SJSA1 (cell line): Measurements from ENCODE around the gene CHTF18. TPM values are rescaled to one million over a fixed set of nuclear protein-coding genes. Genes with fewer than 3 reads are reported as not detected.
"Not testable (repeated sequence)": the region's sequence is repeated elsewhere in the genome, so short reads cannot be mapped to it uniquely, and the experiment has no call there.

Experiments used
- DNase-seq, 2 experiments: peaks; one replicate each; pipeline ENCODE4 v3.0.0-alpha.2; 2015 to 2020; ENCODE audit warnings: low spot score in 2 of 2, low read depth in 1 of 2
- H3K27ac ChIP-seq: fragments of 250-450 bp; sonication (Bioruptor Pico); 2 replicates; pipeline ENCODE4 v1.5.1; 2020; ENCODE audit warnings: mild to moderate bottlenecking, moderate library complexity
- H3K27me3 ChIP-seq: fragments of 250-450 bp; sonication (Bioruptor Pico); replicated peaks from 2 replicates; pipeline ENCODE4 v1.5.1; 2020; ENCODE audit warnings: mild to moderate bottlenecking, moderate library complexity
- H3K36me3 ChIP-seq: fragments of 250-450 bp; sonication (Bioruptor Pico); 2 replicates; pipeline ENCODE4 v1.5.1; 2020; ENCODE audit warnings: mild to moderate bottlenecking
- H3K4me1 ChIP-seq: fragments of 250-450 bp; sonication (Bioruptor Pico); replicated peaks from 2 replicates; pipeline ENCODE4 v1.6.1; 2021; ENCODE audit warnings: mild to moderate bottlenecking
- H3K4me3 ChIP-seq: fragments of 250-450 bp; sonication (Bioruptor Pico); 2 replicates; pipeline ENCODE4 v1.5.1; 2020; ENCODE audit warnings: mild to moderate bottlenecking
- H3K9me3 ChIP-seq: fragments of 250-450 bp; sonication (Bioruptor Pico); replicated peaks from 2 replicates; pipeline ENCODE4 v1.5.1; 2020; ENCODE audit warnings: mild to moderate bottlenecking
- total RNA-seq: library from RNA; depleted of rRNA; stranded (reverse); fragments of >200 nt; shearing (Covaris generic); gene quantifications from 2 replicates; pipeline ENCODE4 v1.2.3, GENCODE V29; 2014; rRNA removed

The CHTF18 gene
- 25.4 and 30.6 TPM in 2 replicates for total RNA-seq

GRCh38 chr16:788399-789126 lies at the start of gene CHTF18:
TSS of gene CHTF18 (plus strand) at chr16:788620. CDS start at chr16:788685, 65 bp downstream.
- peak within 1 kb of the TSS; percentile 100 for H3K4me3 ChIP-seq
- H3K9me3 ChIP-seq, result peaks cover 5% of the 10 kb centered on the region
- peaks cover 78% of the 10 kb centered on the region for H3K36me3 ChIP-seq
- peak; percentile 70 to 89 for DNase-seq
- H3K4me1 ChIP-seq, result peaks cover 25% of the 10 kb centered on the region
- H3K27ac ChIP-seq, result peak within 1 kb of the TSS; percentile 58
- H3K27me3 ChIP-seq, result no peaks in the 10 kb centered on the region

- Histone ChIP-seq H3K27ac (no peak overlapping the region), H3K4me1 (peaks cover 13% of the 10 kb centered on the region)
Observed at GRCh38 chr16:739560-740458, 48.6 kb upstream of the CHTF18 start.

DNA sequence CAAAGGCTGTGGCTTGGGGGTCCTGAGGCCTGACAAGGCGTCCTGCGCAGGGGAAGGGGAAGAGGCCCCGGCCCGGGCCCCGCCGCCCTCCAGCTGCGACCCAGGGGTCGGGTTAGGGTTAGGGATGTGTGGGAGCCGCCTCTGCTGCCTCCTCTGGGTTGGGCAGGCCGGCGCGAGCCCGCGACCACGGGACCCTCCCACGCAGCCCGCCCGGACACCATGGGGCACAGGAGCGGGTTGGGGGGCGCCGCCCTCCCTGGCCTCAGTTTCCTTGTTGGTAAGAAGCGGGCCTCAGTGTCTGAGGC lies 48.0 kb upstream of the CHTF18 start:
- Histone ChIP-seq H3K36me3 (peaks cover 33% of the 10 kb centered on the region), H3K4me3 (peak overlapping the region; percentile 85), H3K4me1 (peaks cover 13% of the 10 kb centered on the region), H3K9me3 (no peaks in the 10 kb centered on the region), H3K27me3 (peaks cover 9% of the 10 kb centered on the region; the same call in 1 of the 2 replicates), H3K27ac (peak overlapping the region; percentile 33)
- no peak for DNase-seq

More at GRCh38 chr16:739560-740458, 48.6 kb upstream of the CHTF18 start:
- peak overlapping the region; percentile 85 for H3K4me3 ChIP-seq
- DNase-seq, result no peak
- peaks cover 6% of the 10 kb centered on the region; the same call in 1 of the 2 replicates for H3K27me3 ChIP-seq
- peaks cover 39% of the 10 kb centered on the region for H3K36me3 ChIP-seq
- no peaks in the 10 kb centered on the region for H3K9me3 ChIP-seq

GRCh38 chr16:740764-741505 lies 47.5 kb upstream of the CHTF18 start, which contains the start of gene CIAO3:
TSS of gene CIAO3 (minus strand) at chr16:740997. CDS start at chr16:740985, 12 bp downstream.
- H3K36me3 ChIP-seq, result peaks cover 27% of the 10 kb centered on the region
- peak within 1 kb of the TSS; percentile 85 for H3K4me3 ChIP-seq
- H3K4me1 ChIP-seq, result peaks cover 13% of the 10 kb centered on the region
- DNase-seq, result peak; percentile 82 to 87
- peaks cover 9% of the 10 kb centered on the region; the same call in 1 of the 2 replicates for H3K27me3 ChIP-seq
- H3K9me3 ChIP-seq, result no peaks in the 10 kb centered on the region
- H3K27ac ChIP-seq, result peak within 1 kb of the TSS; percentile 33

DNA sequence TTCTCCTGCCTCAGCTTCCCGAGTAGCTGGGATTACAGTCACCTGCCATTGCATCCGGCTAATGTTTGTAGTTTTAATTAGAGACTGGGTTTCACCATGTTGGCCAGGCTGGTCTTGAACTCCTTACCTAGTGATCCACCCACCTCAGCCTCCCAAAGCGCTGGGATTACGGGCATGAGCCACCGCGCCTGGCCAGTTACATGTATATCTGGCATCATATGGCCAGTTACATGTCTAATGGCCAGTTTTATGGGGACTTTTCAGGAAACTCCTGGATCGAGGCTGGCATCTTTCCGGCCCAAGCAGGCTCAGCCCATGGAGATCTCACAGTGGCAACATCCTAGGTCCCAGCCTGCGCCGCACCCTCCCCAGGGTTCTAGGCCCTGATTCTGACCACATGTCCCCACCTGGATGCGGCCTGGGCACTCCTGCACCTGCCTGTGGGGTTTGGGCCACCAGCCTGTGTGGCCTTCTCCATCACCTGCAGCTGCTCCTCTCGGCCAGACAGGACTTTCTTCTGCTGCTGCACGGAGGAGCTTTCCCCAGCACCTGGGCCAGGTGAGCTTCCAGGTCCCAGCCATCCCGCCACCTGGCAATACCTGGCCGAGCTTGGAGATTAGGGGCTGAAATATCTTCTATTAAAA lies 46.3 kb upstream of the CHTF18 start:
- H3K27me3 ChIP-seq, result peaks cover 9% of the 10 kb centered on the region; the same call in 1 of the 2 replicates
- no peak for DNase-seq
- peaks cover 13% of the 10 kb centered on the region for H3K4me1 ChIP-seq
- no peak overlapping the region for H3K27ac ChIP-seq
- no peaks in the 10 kb centered on the region for H3K9me3 ChIP-seq
- H3K36me3 ChIP-seq, result peaks cover 17% of the 10 kb centered on the region
- H3K4me3 ChIP-seq, result no peak overlapping the region

- H3K4me3 ChIP-seq, H3K27ac ChIP-seq, DNase-seq, H3K9me3 ChIP-seq: not testable (repeated sequence)
- Histone ChIP-seq H3K4me1 (peaks cover 13% of the 10 kb centered on the region), H3K36me3 (peaks cover 13% of the 10 kb centered on the region), H3K27me3 (peaks cover 13% of the 10 kb centered on the region)
Observed at GRCh38 chr16:742894-743293, 45.5 kb upstream of the CHTF18 start.

GRCh38 chr16:743794-744500 lies 44.5 kb upstream of the CHTF18 start:
- Histone ChIP-seq H3K4me1 (peaks cover 13% of the 10 kb centered on the region), H3K27me3 (peaks cover 16% of the 10 kb centered on the region), H3K27ac (no peak overlapping the region), H3K36me3 (peaks cover 8% of the 10 kb centered on the region), H3K9me3 (no peaks in the 10 kb centered on the region), H3K4me3 (no peak overlapping the region)
- no peak for DNase-seq

DNA sequence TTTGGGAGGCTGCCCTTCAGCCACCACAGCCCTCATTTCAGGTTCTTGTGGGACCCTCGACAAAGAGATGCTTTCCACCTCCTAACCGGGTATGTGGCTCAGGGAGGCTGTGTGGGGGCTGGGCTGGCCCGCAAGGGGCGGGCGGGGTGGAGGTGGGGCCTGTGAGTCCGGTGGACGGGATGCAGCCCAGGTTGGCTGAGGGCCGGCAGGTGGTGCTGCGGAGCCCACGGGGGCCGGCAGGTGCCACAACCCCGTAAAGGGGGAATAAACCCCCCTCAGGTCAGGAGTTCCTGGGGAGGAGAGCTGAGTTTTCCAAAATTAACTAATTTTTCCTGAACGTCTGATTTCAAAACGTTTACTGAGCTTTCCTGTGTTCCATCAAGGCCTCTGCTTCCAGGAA lies 42.7 kb upstream of the CHTF18 start:
- H3K4me1 ChIP-seq, result peaks cover 5% of the 10 kb centered on the region
- H3K27ac ChIP-seq, result no peak overlapping the region
- peaks cover under 1% of the 10 kb centered on the region; the same call in 1 of the 2 replicates for H3K36me3 ChIP-seq
- no peak for DNase-seq
- H3K27me3 ChIP-seq, result peaks cover 18% of the 10 kb centered on the region
- H3K9me3 ChIP-seq, result no peaks in the 10 kb centered on the region
- H3K4me3 ChIP-seq, result no peak overlapping the region

- peaks cover 25% of the 10 kb centered on the region for H3K27me3 ChIP-seq
- H3K4me3 ChIP-seq, result no peak overlapping the region
- no peaks in the 10 kb centered on the region for H3K9me3 ChIP-seq
- H3K27ac ChIP-seq, result no peak overlapping the region
- H3K4me1 ChIP-seq, result no peaks in the 10 kb centered on the region
- H3K36me3 ChIP-seq, result no peaks in the 10 kb centered on the region
- DNase-seq, result no peak
Observed at GRCh38 chr16:746637-747036, 41.8 kb upstream of the CHTF18 start.

GRCh38 chr16:747978-748746 lies 40.3 kb upstream of the CHTF18 start:
- Histone ChIP-seq H3K9me3 (no peaks in the 10 kb centered on the region), H3K27ac (no peak overlapping the region), H3K4me3 (no peak overlapping the region), H3K27me3 (peaks cover 36% of the 10 kb centered on the region), H3K36me3 (no peaks in the 10 kb centered on the region), H3K4me1 (no peaks in the 10 kb centered on the region)
- DNase-seq, result no peak

GRCh38 chr16:749010-749409 lies 39.4 kb upstream of the CHTF18 start:
- H3K9me3 ChIP-seq, result no peaks in the 10 kb centered on the region
- peaks cover 44% of the 10 kb centered on the region for H3K27me3 ChIP-seq
- H3K36me3 ChIP-seq, result no peaks in the 10 kb centered on the region
- no peak overlapping the region for H3K27ac ChIP-seq
- no peaks in the 10 kb centered on the region for H3K4me1 ChIP-seq
- no peak overlapping the region for H3K4me3 ChIP-seq
- no peak for DNase-seq

GRCh38 chr16:750485-750884 lies 37.9 kb upstream of the CHTF18 start:
- no peak overlapping the region for H3K27ac ChIP-seq
- peaks cover 47% of the 10 kb centered on the region for H3K27me3 ChIP-seq
- no peak overlapping the region for H3K4me3 ChIP-seq
- H3K9me3 ChIP-seq, result no peaks in the 10 kb centered on the region
- no peaks in the 10 kb centered on the region for H3K36me3 ChIP-seq
- no peaks in the 10 kb centered on the region for H3K4me1 ChIP-seq
- DNase-seq, result no peak
